ENCODE data around the gene ZNHIT6. TPM values are rescaled to one million over a fixed set of nuclear protein-coding genes. Genes with fewer than 3 reads are reported as not detected.

The ZNHIT6 gene
- 10 to 100 TPM in 2 of 4 donors, 1 to 10 TPM in 2; 8.2 to 20.0 (median 9.9) TPM for total RNA-seq

GRCh38 chr1:85707990-85708828, at the start of gene ZNHIT6:
TSS of gene ZNHIT6 (minus strand) at chr1:85708433. CDS start at chr1:85708284, 149 bp downstream.
- peaks cover 13 to 39% (median 13%) of the 10 kb centered on the region in 3 donors for H3K4me1 ChIP-seq
- peak within 1 kb of the TSS; percentile 78 to 91 (median 90) for H3K27ac ChIP-seq
- no peaks in the 10 kb centered on the region for H3K9me3 ChIP-seq
- DNase-seq: peak; percentile 50
- H3K4me3 ChIP-seq: peak within 1 kb of the TSS; percentile 58 to 94 (median 81)
- intact Hi-C loops (cut with DNase I): loop anchor here (10.0 kb wide), 1 partner anchor 123 kb away; the partner anchor contains the start of gene CCN1
- peaks cover 0 to 28% (median 0%) of the 10 kb centered on the region in 3 donors for H3K36me3 ChIP-seq
- TF ChIP-seq, protein P1, sequence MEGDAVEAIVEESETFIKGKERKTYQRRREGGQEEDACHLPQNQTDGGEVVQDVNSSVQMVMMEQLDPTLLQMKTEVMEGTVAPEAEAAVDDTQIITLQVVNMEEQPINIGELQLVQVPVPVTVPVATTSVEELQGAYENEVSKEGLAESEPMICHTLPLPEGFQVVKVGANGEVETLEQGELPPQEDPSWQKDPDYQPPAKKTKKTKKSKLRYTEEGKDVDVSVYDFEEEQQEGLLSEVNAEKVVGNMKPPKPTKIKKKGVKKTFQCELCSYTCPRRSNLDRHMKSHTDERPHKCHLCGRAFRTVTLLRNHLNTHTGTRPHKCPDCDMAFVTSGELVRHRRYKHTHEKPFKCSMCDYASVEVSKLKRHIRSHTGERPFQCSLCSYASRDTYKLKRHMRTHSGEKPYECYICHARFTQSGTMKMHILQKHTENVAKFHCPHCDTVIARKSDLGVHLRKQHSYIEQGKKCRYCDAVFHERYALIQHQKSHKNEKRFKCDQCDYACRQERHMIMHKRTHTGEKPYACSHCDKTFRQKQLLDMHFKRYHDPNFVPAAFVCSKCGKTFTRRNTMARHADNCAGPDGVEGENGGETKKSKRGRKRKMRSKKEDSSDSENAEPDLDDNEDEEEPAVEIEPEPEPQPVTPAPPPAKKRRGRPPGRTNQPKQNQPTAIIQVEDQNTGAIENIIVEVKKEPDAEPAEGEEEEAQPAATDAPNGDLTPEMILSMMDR (IDR thresholded peaks at IDR 0.05): peak in 5 of 6 experiments; percentile 7 to 62 (median 38)
- TF ChIP-seq POLR2A (IDR thresholded peaks at IDR 0.05): peak in 2 of 4 donors; percentile 20 to 45
- WGBS, 2 donors: 1% methylated on average over 24 to 35 of the region's 35 CpGs
- peaks cover 0 to 3% (median 0%) of the 10 kb centered on the region in 4 donors for H3K27me3 ChIP-seq

DNA sequence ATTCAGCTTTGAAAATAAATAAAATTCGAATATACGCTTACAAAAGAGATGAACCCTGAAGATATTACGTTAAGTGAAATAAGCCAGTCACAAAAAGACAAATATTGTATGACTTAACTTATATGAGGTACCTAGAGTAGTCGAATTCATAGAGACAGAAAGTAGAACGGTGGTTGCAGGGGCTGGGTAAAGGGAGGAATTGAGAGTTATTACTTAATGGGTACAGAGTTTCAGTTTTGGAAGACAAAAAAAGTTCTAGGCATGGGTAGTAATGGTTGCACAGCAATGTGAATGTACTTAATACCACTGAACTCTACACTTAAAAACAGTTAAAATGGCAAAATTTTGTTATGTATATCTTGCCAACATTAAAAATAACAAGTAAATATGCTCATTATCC, 48.6 kb upstream of the ZNHIT6 start:
- intact Hi-C loops (cut with DNase I): no loop called here
- no peak for DNase-seq
- no peaks in the 10 kb centered on the region for H3K9me3 ChIP-seq
- H3K27ac ChIP-seq: no peak overlapping the region
- H3K27me3 ChIP-seq: no peaks in the 10 kb centered on the region
- TF ChIP-seq POLR2A (IDR thresholded peaks at IDR 0.05): no peak
- TF ChIP-seq, protein P1 (IDR thresholded peaks at IDR 0.05): no peak
- no peaks in the 10 kb centered on the region for H3K36me3 ChIP-seq
- WGBS, 2 donors: 80 to 82% methylated on average over 5 of the region's 5 CpGs
- H3K4me3 ChIP-seq: no peak overlapping the region
- no peaks in the 10 kb centered on the region for H3K4me1 ChIP-seq

DNA sequence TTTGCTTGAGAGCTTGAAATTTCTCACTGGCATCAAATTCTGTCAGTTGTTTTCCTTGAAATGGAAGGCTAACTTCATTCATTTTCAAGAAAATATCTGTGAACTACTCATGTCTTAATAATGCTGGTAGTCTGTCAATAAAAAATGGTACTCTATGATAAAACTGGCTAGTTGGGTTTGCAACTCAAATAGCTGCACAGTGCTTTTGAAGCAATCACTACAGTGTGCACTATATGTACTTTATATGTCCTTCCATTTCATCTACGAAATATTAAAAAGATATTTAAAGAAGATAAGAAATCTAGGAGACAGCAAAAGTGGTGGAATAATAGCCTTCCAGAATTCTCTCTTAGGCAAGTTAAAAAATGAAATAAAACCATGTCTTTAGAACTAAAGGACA, 39.9 kb upstream of the ZNHIT6 start:
- Histone ChIP-seq H3K36me3 (no peaks in the 10 kb centered on the region), H3K9me3 (no peaks in the 10 kb centered on the region), H3K4me3 (no peak overlapping the region), H3K4me1 (no peaks in the 10 kb centered on the region), H3K27ac (no peak overlapping the region), H3K27me3 (no peaks in the 10 kb centered on the region)
- intact Hi-C loops (cut with DNase I): no loop called here
- 0% methylated on average over 1 of the region's 1 CpG for WGBS, 2 donors
- TF ChIP-seq POLR2A (IDR thresholded peaks at IDR 0.05): no peak
- TF ChIP-seq, protein P1 (IDR thresholded peaks at IDR 0.05): no peak
- DNase-seq: no peak

DNA sequence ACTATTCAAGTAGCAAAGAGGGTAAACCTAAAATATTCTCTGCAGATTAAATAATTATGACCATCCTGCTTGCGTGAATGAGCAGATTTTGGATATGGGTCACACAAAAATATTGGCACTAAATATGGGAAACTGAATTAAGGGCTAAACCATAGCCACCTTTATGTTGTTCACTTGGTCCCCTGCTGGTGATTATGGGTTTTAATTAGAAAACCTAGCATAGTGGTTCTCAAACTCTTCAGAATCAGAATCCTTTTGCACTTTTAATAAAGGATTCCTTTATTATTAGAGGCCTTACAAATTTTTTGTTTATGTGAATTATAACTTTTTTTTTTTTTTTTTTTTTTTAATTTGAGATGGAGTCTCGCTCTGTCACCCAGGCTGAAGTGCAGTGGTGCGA, 38.5 kb upstream of the ZNHIT6 start:
- Histone ChIP-seq H3K36me3 (no peaks in the 10 kb centered on the region), H3K4me3 (no peak overlapping the region), H3K27me3 (no peaks in the 10 kb centered on the region), H3K4me1 (no peaks in the 10 kb centered on the region), H3K27ac (no peak overlapping the region), H3K9me3 (no peaks in the 10 kb centered on the region)
- no peak for DNase-seq
- WGBS, 2 donors: 83 to 90% methylated on average over 3 of the region's 3 CpGs
- TF ChIP-seq, protein P1 (IDR thresholded peaks at IDR 0.05): no peak
- TF ChIP-seq POLR2A (IDR thresholded peaks at IDR 0.05): no peak
- intact Hi-C loops (cut with DNase I): no loop called here

DNA sequence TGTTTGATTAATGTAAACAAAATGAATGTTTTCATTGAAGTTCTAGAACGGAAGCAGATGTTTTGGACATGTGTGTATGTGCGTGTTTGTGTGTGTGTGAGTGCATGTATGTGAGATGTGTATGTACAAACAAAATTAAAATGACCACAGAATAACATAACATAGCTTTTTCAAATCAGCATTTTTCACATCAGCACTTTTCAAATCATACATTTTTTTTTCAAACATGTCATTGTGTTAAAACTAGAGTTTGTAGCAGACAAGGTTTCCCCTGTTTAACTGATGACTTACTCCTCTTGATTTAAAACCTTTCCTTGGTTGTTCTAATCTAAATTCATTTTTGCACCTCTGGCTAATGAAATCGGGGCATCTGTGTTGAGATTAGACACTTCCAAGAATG, 35.6 kb upstream of the ZNHIT6 start:
- 77% methylated on average over 3 of the region's 3 CpGs for WGBS, 2 donors
- Histone ChIP-seq H3K27ac (no peak overlapping the region), H3K4me1 (no peaks in the 10 kb centered on the region), H3K36me3 (no peaks in the 10 kb centered on the region), H3K27me3 (no peaks in the 10 kb centered on the region), H3K4me3 (no peak overlapping the region), H3K9me3 (no peaks in the 10 kb centered on the region)
- intact Hi-C loops (cut with DNase I): no loop called here
- DNase-seq: no peak
- TF ChIP-seq, protein P1 (IDR thresholded peaks at IDR 0.05): no peak
- TF ChIP-seq POLR2A (IDR thresholded peaks at IDR 0.05): no peak

Measured in esophagus squamous epithelium (tissue), 5 donors.